Measurements from ENCODE around the gene C1QTNF8. TPM values are rescaled to one million over a fixed set of nuclear protein-coding genes. Genes with fewer than 3 reads are reported as not detected.

Gene C1QTNF8
- total RNA-seq, 1 donor from 2014 or later: not detected

DNA sequence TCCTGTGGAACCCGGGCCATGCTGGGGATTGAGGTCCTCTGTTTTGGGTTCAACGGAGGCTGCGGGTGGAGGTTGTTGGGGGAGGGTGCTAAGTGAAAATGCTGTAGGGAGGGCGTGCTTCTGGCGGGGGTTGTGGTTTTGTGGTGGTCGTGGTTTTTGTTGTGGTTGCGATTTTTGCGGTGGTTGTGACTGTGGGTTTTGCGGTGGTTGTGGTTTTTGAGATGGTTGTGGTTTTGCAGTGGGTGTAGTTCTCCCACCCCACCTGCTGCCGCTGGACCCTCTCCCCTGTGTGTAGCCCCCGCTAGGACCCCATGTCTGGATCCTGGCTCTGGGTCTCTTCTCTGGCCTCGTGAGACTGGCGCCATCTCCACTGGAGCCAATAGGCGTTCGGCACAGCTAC is 28.4 kb downstream of the C1QTNF8 start:
- TF ChIP-seq, protein P1, sequence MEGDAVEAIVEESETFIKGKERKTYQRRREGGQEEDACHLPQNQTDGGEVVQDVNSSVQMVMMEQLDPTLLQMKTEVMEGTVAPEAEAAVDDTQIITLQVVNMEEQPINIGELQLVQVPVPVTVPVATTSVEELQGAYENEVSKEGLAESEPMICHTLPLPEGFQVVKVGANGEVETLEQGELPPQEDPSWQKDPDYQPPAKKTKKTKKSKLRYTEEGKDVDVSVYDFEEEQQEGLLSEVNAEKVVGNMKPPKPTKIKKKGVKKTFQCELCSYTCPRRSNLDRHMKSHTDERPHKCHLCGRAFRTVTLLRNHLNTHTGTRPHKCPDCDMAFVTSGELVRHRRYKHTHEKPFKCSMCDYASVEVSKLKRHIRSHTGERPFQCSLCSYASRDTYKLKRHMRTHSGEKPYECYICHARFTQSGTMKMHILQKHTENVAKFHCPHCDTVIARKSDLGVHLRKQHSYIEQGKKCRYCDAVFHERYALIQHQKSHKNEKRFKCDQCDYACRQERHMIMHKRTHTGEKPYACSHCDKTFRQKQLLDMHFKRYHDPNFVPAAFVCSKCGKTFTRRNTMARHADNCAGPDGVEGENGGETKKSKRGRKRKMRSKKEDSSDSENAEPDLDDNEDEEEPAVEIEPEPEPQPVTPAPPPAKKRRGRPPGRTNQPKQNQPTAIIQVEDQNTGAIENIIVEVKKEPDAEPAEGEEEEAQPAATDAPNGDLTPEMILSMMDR (IDR thresholded peaks at IDR 0.05): no peak
- H3K4me1 ChIP-seq: no peaks in the 10 kb centered on the region
- ATAC-seq: no peak

DNA sequence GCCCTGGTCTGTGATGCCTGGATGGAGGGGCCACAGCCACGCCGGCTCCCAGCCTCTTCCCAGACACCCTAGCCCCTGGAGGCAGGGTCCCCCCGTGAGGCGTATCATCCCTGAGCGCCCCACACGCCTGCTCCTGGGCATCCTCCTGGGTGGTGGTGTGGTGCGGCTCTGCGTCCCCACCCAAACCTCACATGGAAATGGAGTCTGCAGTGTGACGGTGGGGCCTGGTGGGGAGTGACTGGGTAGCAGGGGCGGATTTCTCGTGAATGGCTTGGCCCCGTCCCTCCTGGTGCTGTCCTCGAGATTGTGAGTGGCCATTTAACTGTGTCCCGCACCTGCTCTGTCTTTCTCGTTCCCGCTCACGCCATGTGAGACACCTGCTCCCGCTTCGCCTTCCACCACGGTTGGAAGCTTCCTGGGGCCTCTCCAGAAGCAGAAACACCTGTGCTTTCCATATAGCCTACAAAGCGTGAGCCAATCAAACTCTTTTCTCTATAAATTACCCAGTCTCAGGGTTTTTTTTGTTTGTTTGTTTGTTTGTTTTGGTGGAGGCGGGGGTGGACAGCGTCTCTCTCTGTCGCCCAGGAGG is 29.4 kb downstream of the C1QTNF8 start:
- TF ChIP-seq, protein P1 (IDR thresholded peaks at IDR 0.05): no peak
- H3K36me3 ChIP-seq: no peaks in the 10 kb centered on the region
- no peaks in the 10 kb centered on the region for H3K9me3 ChIP-seq
- intact Hi-C loops (cut with DNase I): no loop called here
- H3K4me1 ChIP-seq: no peaks in the 10 kb centered on the region
- no peak overlapping the region for H3K27ac ChIP-seq
- peaks cover 80% of the 10 kb centered on the region for H3K27me3 ChIP-seq (ENCODE audit: low read depth)
- no peak overlapping the region for H3K4me3 ChIP-seq
- ATAC-seq (no peak), DNase-seq (no peak)

More for the DNA sequence above, 28.4 kb downstream of the C1QTNF8 start:
- no peak for DNase-seq
- Histone ChIP-seq H3K27me3 (ENCODE audit: low read depth) (peaks cover 89% of the 10 kb centered on the region), H3K27ac (no peak overlapping the region), H3K36me3 (no peaks in the 10 kb centered on the region), H3K4me3 (no peak overlapping the region), H3K9me3 (no peaks in the 10 kb centered on the region)
- intact Hi-C loops (cut with DNase I): no loop called here

DNA sequence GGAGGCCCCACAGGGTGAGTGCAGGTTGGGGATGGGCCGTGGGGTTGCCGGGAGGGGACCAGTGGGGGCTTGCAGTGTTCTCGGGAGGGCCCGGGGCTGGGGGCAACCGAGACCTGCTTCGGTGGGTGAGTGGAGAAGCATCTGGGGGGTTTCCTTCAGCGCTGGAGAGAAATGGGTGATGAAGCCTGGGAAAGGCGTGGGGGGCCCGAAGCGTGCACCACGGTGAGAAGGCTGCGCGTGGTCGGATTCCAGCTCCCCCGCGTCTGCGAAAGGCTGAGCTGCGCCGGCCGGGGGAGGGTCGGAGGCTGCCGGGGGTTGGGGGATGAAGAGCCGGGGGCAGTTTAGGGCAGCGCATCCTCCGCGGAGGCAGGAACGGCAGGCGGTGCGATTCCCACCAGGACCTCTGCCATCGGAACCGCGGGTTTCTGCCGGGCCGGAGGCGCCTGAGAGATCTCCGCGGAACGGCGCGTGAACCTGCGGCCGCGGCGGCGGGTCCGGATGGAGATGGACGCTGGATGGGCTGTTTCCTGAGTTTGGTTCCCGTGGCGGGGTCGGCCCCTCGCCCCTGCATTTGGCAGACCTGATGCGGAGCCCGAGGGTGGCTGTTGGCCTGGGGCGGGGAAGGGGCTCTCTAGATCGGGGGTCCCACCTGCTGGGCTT is 30.4 kb downstream of the C1QTNF8 start:
- Histone ChIP-seq H3K9me3 (no peaks in the 10 kb centered on the region), H3K4me1 (no peaks in the 10 kb centered on the region), H3K27me3 (ENCODE audit: low read depth) (peaks cover 71% of the 10 kb centered on the region), H3K27ac (no peak overlapping the region), H3K36me3 (no peaks in the 10 kb centered on the region), H3K4me3 (no peak overlapping the region)
- ATAC-seq (no peak), DNase-seq (no peak)
- TF ChIP-seq, protein P1 (IDR thresholded peaks at IDR 0.05): no peak
- intact Hi-C loops (cut with DNase I): no loop called here

GRCh38 chr16:1063728-1064127 is 32.3 kb downstream of the C1QTNF8 start:
- ATAC-seq: no peak
- Histone ChIP-seq H3K9me3 (no peaks in the 10 kb centered on the region), H3K4me1 (no peaks in the 10 kb centered on the region), H3K36me3 (no peaks in the 10 kb centered on the region), H3K27me3 (ENCODE audit: low read depth) (peaks cover 52% of the 10 kb centered on the region), H3K4me3 (no peak overlapping the region), H3K27ac (no peak overlapping the region)
- no peak for DNase-seq
- intact Hi-C loops (cut with DNase I): no loop called here
- TF ChIP-seq, protein P1 (IDR thresholded peaks at IDR 0.05): no peak

GRCh38 chr16:1062895-1063294 is 33.1 kb downstream of the C1QTNF8 start:
- intact Hi-C loops (cut with DNase I): no loop called here

More at GRCh38 chr16:1062895-1063294, 33.1 kb downstream of the C1QTNF8 start:
- Histone ChIP-seq H3K4me1 (no peaks in the 10 kb centered on the region), H3K4me3 (no peak overlapping the region), H3K36me3 (no peaks in the 10 kb centered on the region), H3K27ac (no peak overlapping the region), H3K27me3 (ENCODE audit: low read depth) (peaks cover 48% of the 10 kb centered on the region), H3K9me3 (no peaks in the 10 kb centered on the region)
- TF ChIP-seq, protein P1 (IDR thresholded peaks at IDR 0.05): no peak
- DNase-seq: no peak
- no peak for ATAC-seq
